Panc1 (cell line): ENCODE results near the gene PTS.

ENCODE experiments used
- CTCF ChIP-seq: fragments of 450-650 bp; IDR thresholded peaks from 2 replicates; pipeline ENCODE4 v1.5.1; 2017; ENCODE audit warnings: mild to moderate bottlenecking
- SIN3A ChIP-seq: IDR thresholded peaks from 2 replicates; pipeline ENCODE4 v1.6.1; 2012; ENCODE audit warnings: low read depth, mild to moderate bottlenecking, low read length, moderate library complexity, borderline replicate concordance; ENCODE audit not compliant: insufficient read depth
- TCF7L2 ChIP-seq: IDR thresholded peaks from 2 replicates; pipeline ENCODE4 v1.6.1; 2011; ENCODE audit warnings: mild to moderate bottlenecking, low read depth, low read length, inconsistent platforms

- TF ChIP-seq CTCF (no peak), TCF7L2 (no peak), SIN3A (no peak)
Observed at GRCh38 chr11:112216561-112217105, 9.6 kb upstream of the PTS start.
